ENCODE measurements around the gene USP40. TPM values are rescaled to one million over a fixed set of nuclear protein-coding genes. Genes with fewer than 3 reads are reported as not detected.

Gene USP40
- total RNA-seq, 1 experiment from 2014 or later, result 23.8 TPM

- in situ Hi-C loops (cut with HindIII; ENCODE audit: low sequenced_read_pairs), result no loop called here
- DNase-seq (ENCODE audit: low spot score), result no peak
These were observed 102.5 kb downstream of the USP40 start for GRCh38 chr2:233464056-233464455.

GRCh38 chr2:233463586-233463985, 103.0 kb downstream of the USP40 start:
- in situ Hi-C loops (cut with HindIII; ENCODE audit: low sequenced_read_pairs), result no loop called here

GRCh38 chr2:233462826-233463470, 103.6 kb downstream of the USP40 start:
- DNase-seq (ENCODE audit: low spot score), result no peak
- in situ Hi-C loops (cut with HindIII; ENCODE audit: low sequenced_read_pairs), result no loop called here

More at GRCh38 chr2:233463586-233463985, 103.0 kb downstream of the USP40 start:
- DNase-seq (ENCODE audit: low spot score), result no peak

GRCh38 chr2:233462202-233462785, 104.3 kb downstream of the USP40 start:
- peak; percentile 83 for DNase-seq (ENCODE audit: low spot score)
- in situ Hi-C loops (cut with HindIII; ENCODE audit: low sequenced_read_pairs), result no loop called here

- peak; percentile 35 for DNase-seq (ENCODE audit: low spot score)
- in situ Hi-C loops (cut with HindIII; ENCODE audit: low sequenced_read_pairs), result no loop called here
These were observed 105.1 kb downstream of the USP40 start for GRCh38 chr2:233461481-233461891.

- DNase-seq (ENCODE audit: low spot score), result peak; percentile 92
- in situ Hi-C loops (cut with HindIII; ENCODE audit: low sequenced_read_pairs), result no loop called here
These were observed 105.7 kb downstream of the USP40 start for GRCh38 chr2:233460726-233461441.

GRCh38 chr2:233459426-233459825, 107.2 kb downstream of the USP40 start:
- no peak for DNase-seq (ENCODE audit: low spot score)
- in situ Hi-C loops (cut with HindIII; ENCODE audit: low sequenced_read_pairs), result no loop called here

GRCh38 chr2:233458826-233459225, 107.8 kb downstream of the USP40 start:
- DNase-seq (ENCODE audit: low spot score), result no peak
- in situ Hi-C loops (cut with HindIII; ENCODE audit: low sequenced_read_pairs), result no loop called here

GRCh38 chr2:233458031-233458610, 108.5 kb downstream of the USP40 start:
- in situ Hi-C loops (cut with HindIII; ENCODE audit: low sequenced_read_pairs), result no loop called here
- DNase-seq (ENCODE audit: low spot score), result no peak

GRCh38 chr2:233457356-233457755, 109.2 kb downstream of the USP40 start:
- in situ Hi-C loops (cut with HindIII; ENCODE audit: low sequenced_read_pairs), result no loop called here
- DNase-seq (ENCODE audit: low spot score), result no peak

GRCh38 chr2:233456934-233457333, 109.6 kb downstream of the USP40 start:
- no peak for DNase-seq (ENCODE audit: low spot score)
- in situ Hi-C loops (cut with HindIII; ENCODE audit: low sequenced_read_pairs), result no loop called here

GRCh38 chr2:233456111-233456510, 110.5 kb downstream of the USP40 start:
- DNase-seq (ENCODE audit: low spot score), result no peak
- in situ Hi-C loops (cut with HindIII; ENCODE audit: low sequenced_read_pairs), result no loop called here

GRCh38 chr2:233455491-233455890, 111.1 kb downstream of the USP40 start:
- in situ Hi-C loops (cut with HindIII; ENCODE audit: low sequenced_read_pairs), result no loop called here
- no peak for DNase-seq (ENCODE audit: low spot score)

- in situ Hi-C loops (cut with HindIII; ENCODE audit: low sequenced_read_pairs), result no loop called here
- no peak for DNase-seq (ENCODE audit: low spot score)
These were observed 111.6 kb downstream of the USP40 start for GRCh38 chr2:233455006-233455405.

- DNase-seq (ENCODE audit: low spot score), result no peak
- in situ Hi-C loops (cut with HindIII; ENCODE audit: low sequenced_read_pairs), result no loop called here
These were observed 112.7 kb downstream of the USP40 start for GRCh38 chr2:233453916-233454315.

GRCh38 chr2:233453111-233453915, 113.3 kb downstream of the USP40 start:
- in situ Hi-C loops (cut with HindIII; ENCODE audit: low sequenced_read_pairs), result no loop called here
- no peak for DNase-seq (ENCODE audit: low spot score)

- in situ Hi-C loops (cut with HindIII; ENCODE audit: low sequenced_read_pairs), result no loop called here
- no peak for DNase-seq (ENCODE audit: low spot score)
These were observed 114.6 kb downstream of the USP40 start for GRCh38 chr2:233451950-233452349.

- DNase-seq (ENCODE audit: low spot score), result no peak
- in situ Hi-C loops (cut with HindIII; ENCODE audit: low sequenced_read_pairs), result no loop called here
These were observed 115.6 kb downstream of the USP40 start for GRCh38 chr2:233450864-233451575.
